ENCODE data around the gene NEDD4.

The NEDD4 gene

DNA sequence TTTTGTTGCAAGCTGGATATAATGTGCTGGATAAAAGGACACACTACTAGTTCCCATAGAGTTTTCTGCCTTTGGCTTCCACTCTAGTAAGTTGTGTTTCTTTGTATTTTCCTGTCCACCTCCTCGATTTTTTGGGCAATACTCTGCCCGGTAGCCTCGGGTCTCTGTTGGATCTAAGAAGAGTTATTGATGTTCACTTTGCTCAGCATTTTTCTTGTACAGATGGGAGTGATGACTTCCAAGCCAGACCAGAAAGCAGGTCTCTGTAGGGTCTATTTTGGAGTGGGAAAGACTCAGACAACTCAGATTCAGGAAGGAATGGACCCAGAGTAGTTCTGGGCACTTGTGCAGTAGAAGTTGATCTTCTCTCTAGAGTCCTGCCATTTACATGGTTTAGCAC, 214.5 kb downstream of the NEDD4 start:
- DNase-seq (ENCODE audit: low spot score), result no peak

Data from putamen (tissue), 1 donor.